ENCODE data around the gene AREG. TPM values are rescaled to one million over a fixed set of nuclear protein-coding genes. Genes with fewer than 3 reads are reported as not detected.

Gene AREG
- total RNA-seq, 1 donor from 2014 or later: not detected

GRCh38 chr4:74463123-74463522, 18.2 kb downstream of the AREG start:
- Mint-ChIP-seq H3K4me3 (no peak overlapping the region), H3K27ac (ENCODE audit: unreplicated experiment) (no peak overlapping the region), H3K4me1 (no peaks in the 10 kb centered on the region), H3K9me3 (peaks cover 9% of the 10 kb centered on the region), H3K27me3 (ENCODE audit: low read depth) (peaks cover 6% of the 10 kb centered on the region), H3K36me3 (ENCODE audit: low read depth) (no peaks in the 10 kb centered on the region)
- DNase-seq (ENCODE audit: low read depth, low spot score): no peak
- TF ChIP-seq, protein P1, sequence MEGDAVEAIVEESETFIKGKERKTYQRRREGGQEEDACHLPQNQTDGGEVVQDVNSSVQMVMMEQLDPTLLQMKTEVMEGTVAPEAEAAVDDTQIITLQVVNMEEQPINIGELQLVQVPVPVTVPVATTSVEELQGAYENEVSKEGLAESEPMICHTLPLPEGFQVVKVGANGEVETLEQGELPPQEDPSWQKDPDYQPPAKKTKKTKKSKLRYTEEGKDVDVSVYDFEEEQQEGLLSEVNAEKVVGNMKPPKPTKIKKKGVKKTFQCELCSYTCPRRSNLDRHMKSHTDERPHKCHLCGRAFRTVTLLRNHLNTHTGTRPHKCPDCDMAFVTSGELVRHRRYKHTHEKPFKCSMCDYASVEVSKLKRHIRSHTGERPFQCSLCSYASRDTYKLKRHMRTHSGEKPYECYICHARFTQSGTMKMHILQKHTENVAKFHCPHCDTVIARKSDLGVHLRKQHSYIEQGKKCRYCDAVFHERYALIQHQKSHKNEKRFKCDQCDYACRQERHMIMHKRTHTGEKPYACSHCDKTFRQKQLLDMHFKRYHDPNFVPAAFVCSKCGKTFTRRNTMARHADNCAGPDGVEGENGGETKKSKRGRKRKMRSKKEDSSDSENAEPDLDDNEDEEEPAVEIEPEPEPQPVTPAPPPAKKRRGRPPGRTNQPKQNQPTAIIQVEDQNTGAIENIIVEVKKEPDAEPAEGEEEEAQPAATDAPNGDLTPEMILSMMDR (conservative IDR thresholded peaks at IDR 0.05): no peak

- H3K9me3 Mint-ChIP-seq: peaks cover 9% of the 10 kb centered on the region
- H3K27ac Mint-ChIP-seq (ENCODE audit: unreplicated experiment): no peak overlapping the region
- H3K27me3 Mint-ChIP-seq (ENCODE audit: low read depth): peaks cover 2% of the 10 kb centered on the region
- no peak overlapping the region for H3K4me3 Mint-ChIP-seq
- H3K36me3 Mint-ChIP-seq (ENCODE audit: low read depth): no peaks in the 10 kb centered on the region
- no peaks in the 10 kb centered on the region for H3K4me1 Mint-ChIP-seq
- no peak for DNase-seq (ENCODE audit: low read depth, low spot score)
- TF ChIP-seq, protein P1 (conservative IDR thresholded peaks at IDR 0.05): no peak
These were observed 19.4 kb downstream of the AREG start for GRCh38 chr4:74464291-74464690.

GRCh38 chr4:74466242-74466641, 21.3 kb downstream of the AREG start:
- DNase-seq (ENCODE audit: low read depth, low spot score): no peak
- Mint-ChIP-seq H3K36me3 (ENCODE audit: low read depth) (no peaks in the 10 kb centered on the region), H3K27me3 (ENCODE audit: low read depth) (no peaks in the 10 kb centered on the region), H3K4me1 (no peaks in the 10 kb centered on the region), H3K9me3 (peaks cover 4% of the 10 kb centered on the region), H3K4me3 (no peak overlapping the region), H3K27ac (ENCODE audit: unreplicated experiment) (no peak overlapping the region)
- TF ChIP-seq, protein P1 (conservative IDR thresholded peaks at IDR 0.05): no peak

DNA sequence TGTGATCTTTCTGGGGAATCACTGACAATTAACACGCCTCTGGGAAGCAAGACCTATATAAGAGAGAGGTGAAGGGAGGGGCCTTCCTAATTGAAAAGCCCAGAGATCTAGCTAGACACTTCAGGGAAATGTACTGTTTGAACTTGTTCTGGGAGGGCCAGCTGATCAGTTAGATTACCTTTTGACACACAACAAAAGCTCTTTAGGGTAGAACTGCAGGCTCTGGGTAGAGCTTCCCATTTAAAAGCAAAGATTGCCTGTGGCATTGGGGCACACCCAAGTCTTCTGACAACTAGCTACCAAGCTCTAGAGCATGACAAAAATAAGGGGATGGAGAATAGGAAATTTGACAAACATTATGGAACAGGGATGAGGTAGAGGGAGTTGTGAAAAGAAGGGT, 26.3 kb downstream of the AREG start:
- no peaks in the 10 kb centered on the region for H3K36me3 Mint-ChIP-seq (ENCODE audit: low read depth)
- no peak overlapping the region for H3K4me3 Mint-ChIP-seq
- no peak overlapping the region for H3K27ac Mint-ChIP-seq (ENCODE audit: unreplicated experiment)
- no peaks in the 10 kb centered on the region for H3K27me3 Mint-ChIP-seq (ENCODE audit: low read depth)
- no peak for DNase-seq (ENCODE audit: low read depth, low spot score)
- no peaks in the 10 kb centered on the region for H3K9me3 Mint-ChIP-seq
- no peaks in the 10 kb centered on the region for H3K4me1 Mint-ChIP-seq
- TF ChIP-seq, protein P1 (conservative IDR thresholded peaks at IDR 0.05): no peak

GRCh38 chr4:74473155-74473811, 28.3 kb downstream of the AREG start:
- TF ChIP-seq, protein P1 (conservative IDR thresholded peaks at IDR 0.05): no peak
- no peak overlapping the region for H3K4me3 Mint-ChIP-seq
- H3K4me1 Mint-ChIP-seq: no peaks in the 10 kb centered on the region
- no peak overlapping the region for H3K27ac Mint-ChIP-seq (ENCODE audit: unreplicated experiment)
- no peak for DNase-seq (ENCODE audit: low read depth, low spot score)
- no peaks in the 10 kb centered on the region for H3K9me3 Mint-ChIP-seq
- H3K27me3 Mint-ChIP-seq (ENCODE audit: low read depth): no peaks in the 10 kb centered on the region
- no peaks in the 10 kb centered on the region for H3K36me3 Mint-ChIP-seq (ENCODE audit: low read depth)

Data from neural crest cell (in vitro differentiated cells).